NCI-H2227 (cell line): ENCODE data around the gene BBX.

Source experiments
- DNase-seq: peaks from one replicate; lab custom pipeline; 2025; ENCODE audit not compliant: unreplicated experiment; lab: John Stamatoyannopoulos, UW

The BBX gene

GRCh38 chr3:107739227-107739626, 216.5 kb downstream of the BBX start:
- DNase-seq = no peak

DNA sequence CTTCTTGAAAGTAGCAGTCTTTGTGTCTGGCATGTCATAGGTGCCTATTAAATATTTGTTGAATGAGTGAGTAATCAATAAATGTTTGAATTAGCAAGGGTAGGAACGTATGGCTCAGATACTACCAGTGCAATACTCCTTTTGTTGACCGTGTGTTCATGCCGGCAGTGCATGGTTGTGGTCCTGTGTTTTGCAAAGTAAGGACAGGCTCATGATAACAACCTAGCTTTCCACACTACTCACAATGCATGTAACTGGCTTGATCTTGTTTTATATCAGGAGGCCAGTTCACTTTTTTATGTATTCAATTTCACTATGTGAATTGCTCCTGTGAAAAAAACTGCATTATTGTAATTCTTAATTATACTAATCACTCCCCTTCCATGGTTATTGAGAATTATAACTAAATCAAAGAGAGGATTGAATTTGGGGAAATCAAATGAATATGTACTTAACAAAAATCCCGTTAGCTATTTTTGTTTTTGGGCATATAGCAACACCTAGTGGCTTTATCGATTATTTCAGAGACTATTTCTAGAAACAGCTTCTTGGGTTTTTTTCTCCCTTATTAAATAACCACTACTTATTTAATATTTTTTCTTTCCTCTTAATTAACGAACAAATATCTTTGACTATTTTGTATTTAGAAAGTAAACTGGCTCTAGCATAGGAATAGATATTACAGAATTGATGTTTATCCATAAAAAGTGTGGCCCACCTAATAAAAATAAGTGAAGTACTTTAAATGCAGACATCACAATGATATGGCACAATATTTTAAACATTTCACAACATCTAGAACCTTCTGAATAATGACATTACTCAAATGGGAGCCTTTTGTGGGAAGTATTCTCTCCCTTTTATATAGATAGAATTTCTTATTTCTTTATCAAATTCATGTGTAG, 218.5 kb downstream of the BBX start:
- DNase-seq = peak; percentile 1

DNA sequence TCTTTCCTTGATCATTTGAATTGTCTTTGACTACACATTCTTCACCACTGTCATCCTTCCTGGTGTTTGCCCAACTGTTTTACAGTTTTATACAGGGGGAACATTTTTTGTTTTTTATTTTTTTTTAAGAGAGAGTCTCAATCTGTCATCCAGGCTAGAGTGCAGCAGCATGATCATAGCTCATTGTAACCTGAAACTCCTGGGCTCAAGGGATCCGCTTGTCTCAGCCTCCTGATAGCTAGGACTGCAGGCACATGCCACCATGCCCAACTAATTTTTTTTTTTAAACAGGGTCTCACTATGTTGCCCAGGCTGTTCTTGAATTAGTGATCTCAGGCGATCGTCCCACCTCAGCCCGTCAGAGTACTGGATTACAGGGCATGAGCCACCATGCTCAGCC, 222.6 kb downstream of the BBX start:
- no peak for DNase-seq

DNA sequence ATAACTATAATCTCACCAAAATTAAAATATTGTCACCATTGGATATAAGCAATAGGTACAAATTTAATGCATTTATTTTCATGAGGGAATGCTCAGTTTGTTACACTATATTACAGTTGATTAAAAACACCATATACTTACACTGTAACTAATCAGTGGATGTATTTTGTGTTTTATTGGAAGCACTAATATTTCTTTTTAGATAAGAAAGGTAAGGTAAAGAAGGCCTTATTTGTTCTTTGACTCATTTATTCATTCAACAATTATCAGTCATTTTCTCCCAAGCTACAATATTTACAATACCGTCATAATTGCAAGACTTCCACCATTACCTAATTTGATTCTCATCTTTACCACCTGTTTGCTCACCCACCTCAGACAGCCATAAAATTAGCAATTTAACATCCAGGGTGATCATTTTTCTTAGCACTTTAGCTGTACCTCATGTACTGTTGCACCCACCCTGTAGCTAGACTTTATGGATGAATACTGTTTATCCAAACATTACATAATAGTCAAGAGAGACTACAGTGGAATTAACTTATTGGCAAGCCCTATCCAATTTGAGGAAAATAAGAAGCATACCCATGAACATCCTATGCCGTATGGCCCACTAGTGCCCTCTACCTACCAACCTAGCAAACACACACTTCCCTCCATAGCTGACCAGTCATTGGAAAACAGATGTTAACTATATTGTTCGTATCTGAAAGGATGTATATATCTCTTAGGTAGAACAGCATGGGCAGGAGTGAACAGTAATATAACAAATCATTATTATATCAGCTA, 229.6 kb downstream of the BBX start:
- DNase-seq = peak; percentile 1

- peak; percentile 35 for DNase-seq
Measured at GRCh38 chr3:107753494-107753893, 230.7 kb downstream of the BBX start.

GRCh38 chr3:107753976-107754375, 231.2 kb downstream of the BBX start:
- DNase-seq = no peak

GRCh38 chr3:107756649-107757048, 233.9 kb downstream of the BBX start:
- no peak for DNase-seq

DNA sequence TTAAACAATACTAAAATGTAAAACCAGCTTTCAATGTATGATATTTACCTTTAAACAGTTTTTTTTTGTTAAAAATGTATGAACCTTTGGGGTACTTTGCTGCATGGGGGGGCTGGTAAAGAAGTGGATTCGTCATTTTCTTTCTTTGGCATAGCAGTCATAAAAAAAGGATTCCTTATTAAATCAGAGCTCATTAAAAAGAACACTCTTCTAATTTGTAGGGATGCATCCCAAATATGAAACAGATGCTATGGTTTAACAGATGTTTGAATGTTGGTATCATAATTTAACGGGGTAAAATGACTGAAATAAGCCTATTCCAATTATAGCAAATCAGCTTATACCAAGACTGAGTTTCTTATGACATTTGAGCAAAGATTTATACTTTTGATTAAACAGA, 234.4 kb downstream of the BBX start:
- DNase-seq = no peak

GRCh38 chr3:107760144-107760543, 237.4 kb downstream of the BBX start:
- DNase-seq = no peak

DNA sequence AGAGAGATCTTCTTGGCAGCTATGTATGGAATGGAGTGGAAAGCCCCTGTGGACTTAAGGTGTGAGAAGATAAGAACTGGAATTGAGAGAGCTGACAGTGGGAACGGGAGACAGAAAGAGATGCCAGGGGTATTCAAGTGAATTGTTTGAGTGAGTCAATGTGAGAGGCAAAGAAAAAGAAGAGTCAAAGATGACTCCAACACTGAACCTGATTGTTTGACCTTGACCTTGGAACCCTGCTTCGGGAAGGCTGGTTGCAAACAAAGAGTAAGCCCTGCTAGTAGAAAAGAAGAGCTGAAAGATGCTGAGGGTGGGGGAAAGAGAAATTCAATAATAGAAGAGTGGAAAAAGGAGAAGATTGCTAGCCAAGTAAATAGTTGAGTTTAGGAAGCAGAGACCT, 238.6 kb downstream of the BBX start:
- DNase-seq = no peak

DNA sequence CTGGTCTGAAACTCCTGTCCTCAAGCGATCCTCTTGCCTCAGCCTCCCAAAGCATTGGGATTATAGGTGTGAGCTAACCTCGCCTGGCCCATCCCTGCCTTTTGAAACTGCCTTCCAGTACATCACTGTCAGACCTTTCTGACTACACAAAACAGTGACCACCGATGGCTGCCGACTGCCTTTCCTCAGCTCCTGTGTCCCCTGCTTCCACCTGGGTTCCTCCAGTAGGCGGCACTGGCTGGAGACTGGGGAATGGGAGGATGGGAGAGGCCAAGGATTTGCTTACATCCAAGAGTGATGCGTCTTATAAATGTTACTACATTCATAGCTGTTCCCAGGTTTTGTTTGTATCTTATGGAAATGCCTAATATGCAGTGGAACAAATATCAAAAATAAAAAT, 242.8 kb downstream of the BBX start:
- no peak for DNase-seq

GRCh38 chr3:107767897-107768605, 245.3 kb downstream of the BBX start:
- DNase-seq = no peak

DNA sequence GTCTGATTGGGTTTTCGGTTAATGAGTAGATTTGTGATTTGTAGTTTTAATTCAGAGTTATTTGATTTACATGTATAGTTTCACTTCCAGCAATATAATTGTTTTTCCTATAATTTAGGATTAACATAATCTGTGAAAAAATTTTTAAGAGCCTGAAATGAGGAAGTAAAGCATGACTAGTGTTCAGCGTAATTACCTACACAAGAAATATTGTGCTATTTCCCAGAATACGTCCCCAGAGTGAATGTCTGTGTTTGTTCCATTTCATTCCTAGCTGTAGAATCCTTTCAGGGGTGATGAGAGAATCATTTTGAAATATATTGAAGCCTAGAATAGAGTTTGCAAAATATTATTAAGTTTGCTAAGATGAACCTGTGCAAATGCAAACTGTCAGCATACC, 247.1 kb downstream of the BBX start:
- DNase-seq = no peak

GRCh38 chr3:107772016-107772415, 249.3 kb downstream of the BBX start:
- no peak for DNase-seq

DNA sequence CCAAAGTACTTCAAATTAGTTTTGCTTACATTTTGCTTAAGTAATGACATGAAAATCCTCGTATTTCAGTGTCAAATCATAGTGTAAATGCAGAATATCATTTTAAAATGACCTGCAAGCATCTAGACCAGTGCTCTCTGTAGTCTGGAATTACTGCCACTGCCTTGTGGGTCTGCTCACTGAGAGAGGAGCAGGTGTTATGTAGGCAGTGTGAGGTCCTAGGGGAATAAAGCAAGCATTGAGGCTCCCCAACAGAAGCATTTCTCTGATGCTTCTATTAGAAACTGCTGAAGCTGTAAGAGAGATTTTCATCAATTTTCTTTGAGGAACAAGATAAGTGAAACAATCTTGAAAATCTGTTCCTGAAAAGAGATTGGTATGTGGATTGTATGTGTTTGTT, 253.2 kb downstream of the BBX start:
- no peak for DNase-seq

GRCh38 chr3:107781253-107781652, 258.5 kb downstream of the BBX start:
- DNase-seq = no peak

- DNase-seq = no peak
Measured at GRCh38 chr3:107782054-107782453, 259.3 kb downstream of the BBX start.

DNA sequence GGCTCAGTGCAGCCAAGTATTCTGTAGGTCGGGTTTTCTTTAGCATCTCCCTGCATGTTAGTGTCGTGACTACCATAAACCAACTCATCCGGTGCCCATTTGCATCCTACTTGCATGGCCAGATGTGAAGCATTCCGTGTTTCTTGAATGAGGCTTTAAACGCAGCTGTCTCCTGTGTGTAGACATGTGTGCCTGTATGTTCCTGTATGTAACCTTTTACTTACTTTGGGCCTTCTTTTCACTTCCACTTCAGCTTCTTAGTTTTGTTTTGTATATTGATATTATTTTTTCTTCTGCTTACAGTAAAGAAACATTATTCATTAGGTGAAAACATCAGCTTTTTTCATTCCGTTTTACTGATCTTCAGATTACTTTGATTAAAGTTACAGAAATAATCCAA, 267.9 kb downstream of the BBX start:
- no peak for DNase-seq

- DNase-seq = no peak
Measured at GRCh38 chr3:107791027-107791426, 268.3 kb downstream of the BBX start.

DNA sequence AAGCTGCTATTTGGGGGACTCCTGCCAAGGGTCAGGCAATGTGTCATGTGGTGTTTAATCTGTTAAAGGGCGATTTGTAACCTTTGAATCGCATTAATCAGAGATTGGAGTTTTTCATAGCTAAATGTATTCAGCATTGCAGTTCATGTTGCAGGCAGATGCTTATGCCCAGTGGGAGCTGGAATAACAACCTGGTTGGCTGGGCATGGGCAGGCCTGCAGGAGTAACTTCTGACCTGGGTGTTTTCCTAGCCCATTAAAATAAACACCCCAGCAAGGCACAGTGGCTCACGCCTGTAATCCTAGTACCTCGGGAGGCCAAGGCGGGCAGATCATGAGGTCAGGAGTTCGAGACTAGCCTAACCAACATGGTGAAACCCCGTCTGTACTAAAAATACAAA, 268.7 kb downstream of the BBX start:
- no peak for DNase-seq

GRCh38 chr3:107794664-107795443, 272.1 kb downstream of the BBX start:
- DNase-seq = no peak
